ENCODE measurements around the gene SPTLC1.
"Not testable (repeated sequence)": the region's sequence is repeated elsewhere in the genome, so short reads cannot be mapped to it uniquely, and the experiment has no call there.

The SPTLC1 gene

DNA sequence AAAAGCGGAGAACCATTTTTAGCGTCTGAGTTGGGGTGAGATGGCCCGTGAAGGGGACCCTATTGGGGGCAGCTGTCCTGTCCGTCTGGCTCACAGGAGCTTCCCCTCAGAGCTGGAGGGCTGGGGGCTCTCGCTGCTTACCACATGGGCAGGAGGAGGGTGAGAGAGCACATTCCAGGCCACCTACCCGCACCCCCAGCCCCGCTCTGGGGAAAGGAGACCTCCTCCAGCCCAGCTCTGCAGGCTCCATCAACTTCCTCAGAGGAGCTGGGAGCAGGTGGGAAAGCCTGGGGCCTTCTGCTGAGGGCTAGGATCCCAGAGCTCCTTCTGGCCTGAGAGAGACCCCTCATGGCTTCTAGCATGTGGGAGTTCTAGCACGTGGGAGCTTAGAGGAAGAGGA lies 27.1 kb upstream of the SPTLC1 start:
- Histone ChIP-seq H3K4me2 (ENCODE audit: low read length) (no peak overlapping the region), H3K79me2 (no peaks in the 10 kb centered on the region), H3K36me3 (ENCODE audit: control insufficient read depth, insufficient read depth, low read length) (no peaks in the 10 kb centered on the region), H3K4me3 (ENCODE audit: low read depth, low read length) (no peak overlapping the region), H3K4me1 (no peaks in the 10 kb centered on the region), H3K9me3 (ENCODE audit: control insufficient read depth, low read length) (no peaks in the 10 kb centered on the region), H3K9ac (no peak overlapping the region), H2AFZ (no peak overlapping the region), H3K27ac (no peak overlapping the region), H3K27me3 (ENCODE audit: control insufficient read depth, insufficient read depth, low read length) (no peaks in the 10 kb centered on the region)
- TF ChIP-seq, protein P1, sequence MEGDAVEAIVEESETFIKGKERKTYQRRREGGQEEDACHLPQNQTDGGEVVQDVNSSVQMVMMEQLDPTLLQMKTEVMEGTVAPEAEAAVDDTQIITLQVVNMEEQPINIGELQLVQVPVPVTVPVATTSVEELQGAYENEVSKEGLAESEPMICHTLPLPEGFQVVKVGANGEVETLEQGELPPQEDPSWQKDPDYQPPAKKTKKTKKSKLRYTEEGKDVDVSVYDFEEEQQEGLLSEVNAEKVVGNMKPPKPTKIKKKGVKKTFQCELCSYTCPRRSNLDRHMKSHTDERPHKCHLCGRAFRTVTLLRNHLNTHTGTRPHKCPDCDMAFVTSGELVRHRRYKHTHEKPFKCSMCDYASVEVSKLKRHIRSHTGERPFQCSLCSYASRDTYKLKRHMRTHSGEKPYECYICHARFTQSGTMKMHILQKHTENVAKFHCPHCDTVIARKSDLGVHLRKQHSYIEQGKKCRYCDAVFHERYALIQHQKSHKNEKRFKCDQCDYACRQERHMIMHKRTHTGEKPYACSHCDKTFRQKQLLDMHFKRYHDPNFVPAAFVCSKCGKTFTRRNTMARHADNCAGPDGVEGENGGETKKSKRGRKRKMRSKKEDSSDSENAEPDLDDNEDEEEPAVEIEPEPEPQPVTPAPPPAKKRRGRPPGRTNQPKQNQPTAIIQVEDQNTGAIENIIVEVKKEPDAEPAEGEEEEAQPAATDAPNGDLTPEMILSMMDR (IDR thresholded peaks at IDR 0.05): no peak

DNA sequence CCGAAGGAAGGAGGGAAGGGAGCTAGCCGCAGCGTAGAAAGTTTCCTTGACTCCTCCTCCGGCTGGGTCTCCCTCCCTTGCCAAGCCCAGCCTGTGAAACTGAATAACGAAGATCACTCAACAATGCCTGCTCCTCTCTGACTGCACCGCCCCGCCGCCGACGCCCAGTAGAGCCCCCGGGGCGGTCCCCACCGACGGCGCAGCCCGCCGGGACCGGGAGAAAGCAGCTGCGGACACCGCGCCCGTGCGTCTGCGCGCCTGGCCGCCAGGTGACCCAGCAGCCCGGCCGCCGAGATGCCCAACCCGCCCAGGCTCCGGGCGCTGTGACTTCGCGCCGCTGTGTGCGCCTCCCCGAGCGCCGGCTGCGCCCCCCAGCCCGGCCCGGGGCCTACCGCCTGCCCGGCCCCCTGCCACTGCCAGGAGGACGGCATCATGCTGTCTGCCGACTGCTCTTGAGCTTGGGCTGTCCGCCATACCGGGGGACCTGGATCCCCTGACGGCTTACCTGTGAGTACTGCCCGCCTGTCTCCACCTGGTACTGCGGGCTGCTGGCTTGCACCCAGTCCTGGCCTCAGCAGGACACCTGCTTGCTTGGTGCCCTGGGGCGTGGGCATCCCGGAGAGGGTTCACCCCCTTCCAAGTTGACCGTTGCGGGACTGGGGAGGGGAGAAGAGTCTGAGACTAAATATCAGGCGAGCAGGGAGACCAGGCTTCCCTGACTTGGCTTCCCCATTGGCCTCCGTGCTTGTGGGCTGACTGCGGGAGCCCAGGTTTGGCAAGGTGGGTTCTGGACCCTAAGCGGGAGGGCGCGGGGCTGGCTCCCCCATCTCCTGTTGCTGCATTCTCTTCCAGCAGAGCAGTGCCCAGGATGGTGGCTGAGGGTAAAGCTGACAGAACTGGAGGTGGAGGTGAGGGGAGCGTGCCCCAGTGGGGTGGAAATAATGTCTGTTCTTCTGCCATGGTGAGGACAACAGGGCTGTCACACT lies 26.2 kb upstream of the SPTLC1 start:
- H3K27ac ChIP-seq: no peak overlapping the region
- H3K79me2 ChIP-seq: no peaks in the 10 kb centered on the region
- no peaks in the 10 kb centered on the region for H3K36me3 ChIP-seq (ENCODE audit: control insufficient read depth, insufficient read depth, low read length)
- H2AFZ ChIP-seq: peak overlapping the region; percentile 52
- H3K9me3 ChIP-seq (ENCODE audit: control insufficient read depth, low read length): no peaks in the 10 kb centered on the region
- H3K4me2 ChIP-seq (ENCODE audit: low read length): peak overlapping the region; percentile 74
- no peaks in the 10 kb centered on the region for H3K27me3 ChIP-seq (ENCODE audit: control insufficient read depth, insufficient read depth, low read length)
- TF ChIP-seq, protein P1 (IDR thresholded peaks at IDR 0.05): no peak
- peak overlapping the region; percentile 36 for H3K4me3 ChIP-seq (ENCODE audit: low read depth, low read length)
- H3K4me1 ChIP-seq: no peaks in the 10 kb centered on the region
- H3K9ac ChIP-seq: no peak overlapping the region

DNA sequence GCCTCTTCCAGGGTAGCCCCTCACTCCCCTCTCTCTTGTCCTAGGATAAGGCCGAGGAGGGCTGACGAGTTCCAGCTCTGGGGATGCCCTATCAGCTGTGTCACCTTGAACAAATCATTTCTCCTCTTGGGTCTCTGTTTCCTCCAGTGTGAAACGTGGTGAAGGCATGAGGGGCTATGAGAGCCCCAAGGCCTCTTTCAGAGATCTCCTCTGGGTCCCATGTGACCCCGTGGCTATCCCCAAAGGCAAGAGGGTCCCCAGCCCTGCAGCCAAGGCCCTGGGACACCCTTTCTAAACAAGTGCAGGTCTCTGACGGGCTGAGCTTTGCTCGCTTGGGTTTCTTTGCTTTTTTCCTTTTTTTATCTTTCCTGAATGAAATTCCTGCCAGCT lies 25.5 kb upstream of the SPTLC1 start:
- H3K4me3 ChIP-seq (ENCODE audit: low read depth, low read length): peak overlapping the region; percentile 36
- no peaks in the 10 kb centered on the region for H3K4me1 ChIP-seq
- no peak overlapping the region for H3K27ac ChIP-seq
- H2AFZ ChIP-seq: peak overlapping the region; percentile 52
- H3K4me2 ChIP-seq (ENCODE audit: low read length): peak overlapping the region; percentile 74
- H3K9ac ChIP-seq: no peak overlapping the region
- TF ChIP-seq, protein P1 (IDR thresholded peaks at IDR 0.05): no peak
- H3K9me3 ChIP-seq (ENCODE audit: control insufficient read depth, low read length): no peaks in the 10 kb centered on the region
- no peaks in the 10 kb centered on the region for H3K79me2 ChIP-seq
- no peaks in the 10 kb centered on the region for H3K27me3 ChIP-seq (ENCODE audit: control insufficient read depth, insufficient read depth, low read length)
- H3K36me3 ChIP-seq (ENCODE audit: control insufficient read depth, insufficient read depth, low read length): no peaks in the 10 kb centered on the region

DNA sequence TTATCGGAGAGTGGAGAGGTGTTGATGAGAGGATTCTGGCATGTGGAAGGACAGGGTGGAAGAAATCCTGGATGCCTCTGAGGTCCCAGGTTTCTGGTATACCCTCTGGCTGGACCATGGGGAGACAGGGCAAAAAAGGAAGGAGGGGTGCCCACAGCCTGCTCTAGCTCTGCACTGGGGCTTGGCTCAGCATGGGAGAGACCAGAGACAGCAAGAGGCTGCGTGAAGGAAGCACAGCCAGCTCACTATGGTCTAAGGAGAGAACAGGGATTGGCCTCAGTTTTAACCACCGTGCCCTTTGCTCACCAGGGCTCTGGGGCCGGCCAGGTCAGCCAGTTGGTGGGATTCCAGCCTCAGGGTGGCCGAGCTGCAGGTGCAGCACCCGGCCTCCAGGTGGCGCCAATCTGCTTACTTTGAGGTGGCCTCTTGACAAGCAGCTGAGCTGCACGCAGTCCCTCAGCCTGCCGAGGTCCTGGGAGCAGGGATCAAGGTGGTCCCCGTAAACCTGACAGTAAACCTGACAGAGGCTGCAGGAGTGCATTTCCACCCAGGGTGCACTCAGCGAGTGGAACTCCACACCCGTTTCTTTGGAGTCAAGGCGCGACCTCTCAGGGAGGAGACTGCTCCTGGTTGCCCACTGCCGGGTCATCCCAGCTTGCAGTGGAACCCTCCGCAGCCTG lies 25.0 kb upstream of the SPTLC1 start:
- Histone ChIP-seq H3K27me3 (ENCODE audit: control insufficient read depth, insufficient read depth, low read length) (no peaks in the 10 kb centered on the region), H3K4me1 (no peaks in the 10 kb centered on the region), H3K79me2 (no peaks in the 10 kb centered on the region)

DNA sequence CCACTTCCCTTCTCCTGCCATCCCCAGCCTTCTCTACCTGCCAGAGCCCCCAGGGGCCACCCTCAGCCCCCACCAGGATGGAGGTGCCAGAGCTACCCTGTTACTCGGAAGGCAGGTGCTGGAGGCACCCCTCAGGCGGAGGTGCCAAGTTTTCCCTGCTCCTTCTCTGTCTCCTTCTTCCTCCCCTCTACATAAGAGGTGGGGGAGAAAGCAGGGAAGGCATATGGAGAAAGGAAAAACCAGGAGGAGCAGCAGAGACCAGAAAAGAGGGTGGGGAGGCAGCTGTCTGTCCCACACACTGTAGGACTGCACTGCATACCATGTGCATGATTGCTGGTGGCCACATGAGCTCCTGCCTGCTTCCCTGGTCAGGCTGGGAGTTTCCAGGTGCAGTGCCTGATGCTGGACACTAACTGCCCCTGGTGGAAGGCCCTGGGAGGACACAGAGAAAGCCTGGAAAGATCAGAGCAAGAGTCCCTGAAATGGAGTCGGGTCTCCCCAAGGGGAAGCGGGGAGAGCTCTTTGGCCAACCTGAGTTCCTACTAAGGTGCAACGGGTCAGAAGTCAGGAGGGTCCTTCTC lies 23.8 kb upstream of the SPTLC1 start:
- H3K4me1 ChIP-seq; H3K9me3 ChIP-seq (ENCODE audit: control insufficient read depth, low read length); H2AFZ ChIP-seq; H3K9ac ChIP-seq; H3K4me3 ChIP-seq (ENCODE audit: low read depth, low read length); H3K27me3 ChIP-seq (ENCODE audit: control insufficient read depth, insufficient read depth, low read length); H3K4me2 ChIP-seq (ENCODE audit: low read length); H3K79me2 ChIP-seq; H3K36me3 ChIP-seq (ENCODE audit: control insufficient read depth, insufficient read depth, low read length); H3K27ac ChIP-seq: not testable (repeated sequence)

More for the DNA sequence above, 25.0 kb upstream of the SPTLC1 start:
- TF ChIP-seq, protein P1 (IDR thresholded peaks at IDR 0.05): peak; percentile 75
- H2AFZ ChIP-seq: peak overlapping the region; percentile 52
- H3K27ac ChIP-seq: no peak overlapping the region
- no peak overlapping the region for H3K9ac ChIP-seq
- peak overlapping the region; percentile 36 for H3K4me3 ChIP-seq (ENCODE audit: low read depth, low read length)
- H3K4me2 ChIP-seq (ENCODE audit: low read length): peak overlapping the region; percentile 74
- no peaks in the 10 kb centered on the region for H3K36me3 ChIP-seq (ENCODE audit: control insufficient read depth, insufficient read depth, low read length)
- H3K9me3 ChIP-seq (ENCODE audit: control insufficient read depth, low read length): no peaks in the 10 kb centered on the region
